ENCODE data around the gene CDK5RAP1.
"Not testable (repeated sequence)": the region's sequence is repeated elsewhere in the genome, so short reads cannot be mapped to it uniquely, and the experiment has no call there.

The CDK5RAP1 gene

GRCh38 chr20:33401184-33401920, at the start of gene CDK5RAP1:
TSS of gene CDK5RAP1 (minus strand) at chr20:33401519. CDS start at chr20:33397064, 4,455 bp downstream.
- peak within 1 kb of the TSS; percentile 83 for H3K9ac ChIP-seq (ENCODE audit: low read length)
- H3K9me3 ChIP-seq (ENCODE audit: control insufficient read depth, low read length): no peaks in the 10 kb centered on the region
- H3K4me3 ChIP-seq (ENCODE audit: low read length): peak within 1 kb of the TSS; percentile 96
- H3K27me3 ChIP-seq (ENCODE audit: control insufficient read depth, insufficient read depth, low read length): no peaks in the 10 kb centered on the region
- H3K4me1 ChIP-seq (ENCODE audit: control insufficient read depth, insufficient read depth, low read length): peaks cover 16% of the 10 kb centered on the region
- H3K36me3 ChIP-seq (ENCODE audit: control insufficient read depth, insufficient read depth, low read length): no peaks in the 10 kb centered on the region

- Histone ChIP-seq H3K9me3 (ENCODE audit: control insufficient read depth, low read length) (no peaks in the 10 kb centered on the region), H3K4me1 (ENCODE audit: control insufficient read depth, insufficient read depth, low read length) (no peaks in the 10 kb centered on the region), H3K9ac (ENCODE audit: low read length) (no peak overlapping the region), H3K36me3 (ENCODE audit: control insufficient read depth, insufficient read depth, low read length) (no peaks in the 10 kb centered on the region), H3K4me3 (ENCODE audit: low read length) (no peak overlapping the region), H3K27me3 (ENCODE audit: control insufficient read depth, insufficient read depth, low read length) (no peaks in the 10 kb centered on the region)
Observed at GRCh38 chr20:33450867-33451266, 49.5 kb upstream of the CDK5RAP1 start.

GRCh38 chr20:33445881-33446625, 44.7 kb upstream of the CDK5RAP1 start:
- H3K36me3 ChIP-seq (ENCODE audit: control insufficient read depth, insufficient read depth, low read length): no peaks in the 10 kb centered on the region
- H3K9ac ChIP-seq (ENCODE audit: low read length): no peak overlapping the region
- no peak overlapping the region for H3K4me3 ChIP-seq (ENCODE audit: low read length)
- no peaks in the 10 kb centered on the region for H3K9me3 ChIP-seq (ENCODE audit: control insufficient read depth, low read length)
- peaks cover 18% of the 10 kb centered on the region for H3K4me1 ChIP-seq (ENCODE audit: control insufficient read depth, insufficient read depth, low read length)
- H3K27me3 ChIP-seq (ENCODE audit: control insufficient read depth, insufficient read depth, low read length): no peaks in the 10 kb centered on the region

GRCh38 chr20:33444797-33445560, 43.7 kb upstream of the CDK5RAP1 start:
- no peaks in the 10 kb centered on the region for H3K27me3 ChIP-seq (ENCODE audit: control insufficient read depth, insufficient read depth, low read length)
- H3K4me3 ChIP-seq (ENCODE audit: low read length): no peak overlapping the region
- no peaks in the 10 kb centered on the region for H3K9me3 ChIP-seq (ENCODE audit: control insufficient read depth, low read length)
- peaks cover 18% of the 10 kb centered on the region for H3K4me1 ChIP-seq (ENCODE audit: control insufficient read depth, insufficient read depth, low read length)
- no peak overlapping the region for H3K9ac ChIP-seq (ENCODE audit: low read length)
- no peaks in the 10 kb centered on the region for H3K36me3 ChIP-seq (ENCODE audit: control insufficient read depth, insufficient read depth, low read length)

GRCh38 chr20:33443512-33444239, 42.4 kb upstream of the CDK5RAP1 start, which contains the start of gene SNTA1:
TSS of gene SNTA1 (minus strand) at chr20:33443763. CDS start at chr20:33443620, 143 bp downstream.
- Histone ChIP-seq H3K9ac (ENCODE audit: low read length) (peak within 1 kb of the TSS; percentile 47), H3K9me3 (ENCODE audit: control insufficient read depth, low read length) (no peaks in the 10 kb centered on the region), H3K4me3 (ENCODE audit: low read length) (peak within 1 kb of the TSS; percentile 67), H3K36me3 (ENCODE audit: control insufficient read depth, insufficient read depth, low read length) (no peaks in the 10 kb centered on the region), H3K27me3 (ENCODE audit: control insufficient read depth, insufficient read depth, low read length) (no peaks in the 10 kb centered on the region), H3K4me1 (ENCODE audit: control insufficient read depth, insufficient read depth, low read length) (peaks cover 18% of the 10 kb centered on the region)

GRCh38 chr20:33443006-33443511, 41.7 kb upstream of the CDK5RAP1 start:
- Histone ChIP-seq H3K36me3 (ENCODE audit: control insufficient read depth, insufficient read depth, low read length) (no peaks in the 10 kb centered on the region), H3K9ac (ENCODE audit: low read length) (peak overlapping the region; percentile 47), H3K27me3 (ENCODE audit: control insufficient read depth, insufficient read depth, low read length) (no peaks in the 10 kb centered on the region), H3K4me1 (ENCODE audit: control insufficient read depth, insufficient read depth, low read length) (peaks cover 18% of the 10 kb centered on the region), H3K9me3 (ENCODE audit: control insufficient read depth, low read length) (no peaks in the 10 kb centered on the region), H3K4me3 (ENCODE audit: low read length) (no peak overlapping the region)

- Histone ChIP-seq H3K9ac (ENCODE audit: low read length) (peak overlapping the region; percentile 47), H3K36me3 (ENCODE audit: control insufficient read depth, insufficient read depth, low read length) (no peaks in the 10 kb centered on the region), H3K4me3 (ENCODE audit: low read length) (no peak overlapping the region), H3K9me3 (ENCODE audit: control insufficient read depth, low read length) (no peaks in the 10 kb centered on the region), H3K4me1 (ENCODE audit: control insufficient read depth, insufficient read depth, low read length) (peaks cover 18% of the 10 kb centered on the region), H3K27me3 (ENCODE audit: control insufficient read depth, insufficient read depth, low read length) (no peaks in the 10 kb centered on the region)
Observed at GRCh38 chr20:33442136-33443005, 41.1 kb upstream of the CDK5RAP1 start.

GRCh38 chr20:33441142-33441955, 40.0 kb upstream of the CDK5RAP1 start:
- H3K4me1 ChIP-seq (ENCODE audit: control insufficient read depth, insufficient read depth, low read length): peaks cover 18% of the 10 kb centered on the region
- H3K9ac ChIP-seq (ENCODE audit: low read length): no peak overlapping the region
- no peaks in the 10 kb centered on the region for H3K27me3 ChIP-seq (ENCODE audit: control insufficient read depth, insufficient read depth, low read length)
- H3K9me3 ChIP-seq (ENCODE audit: control insufficient read depth, low read length): no peaks in the 10 kb centered on the region
- no peaks in the 10 kb centered on the region for H3K36me3 ChIP-seq (ENCODE audit: control insufficient read depth, insufficient read depth, low read length)
- no peak overlapping the region for H3K4me3 ChIP-seq (ENCODE audit: low read length)

GRCh38 chr20:33440562-33440961, 39.2 kb upstream of the CDK5RAP1 start:
- H3K4me1 ChIP-seq (ENCODE audit: control insufficient read depth, insufficient read depth, low read length): peaks cover 18% of the 10 kb centered on the region
- not testable (repeated sequence) for H3K4me3 ChIP-seq (ENCODE audit: low read length); H3K27me3 ChIP-seq (ENCODE audit: control insufficient read depth, insufficient read depth, low read length); H3K9me3 ChIP-seq (ENCODE audit: control insufficient read depth, low read length); H3K9ac ChIP-seq (ENCODE audit: low read length); H3K36me3 ChIP-seq (ENCODE audit: control insufficient read depth, insufficient read depth, low read length)

GRCh38 chr20:33438481-33438880, 37.2 kb upstream of the CDK5RAP1 start:
- H3K4me1 ChIP-seq (ENCODE audit: control insufficient read depth, insufficient read depth, low read length): peaks cover 15% of the 10 kb centered on the region
- no peak overlapping the region for H3K9ac ChIP-seq (ENCODE audit: low read length)
- no peak overlapping the region for H3K4me3 ChIP-seq (ENCODE audit: low read length)

More at GRCh38 chr20:33438481-33438880, 37.2 kb upstream of the CDK5RAP1 start:
- Histone ChIP-seq H3K36me3 (ENCODE audit: control insufficient read depth, insufficient read depth, low read length) (no peaks in the 10 kb centered on the region), H3K9me3 (ENCODE audit: control insufficient read depth, low read length) (no peaks in the 10 kb centered on the region), H3K27me3 (ENCODE audit: control insufficient read depth, insufficient read depth, low read length) (no peaks in the 10 kb centered on the region)
